NCI-H2107 treated with DMSO at 0.1 percent for 48 hours (cell line): ENCODE data around the gene IL16.
"Not testable (repeated sequence)": the region's sequence is repeated elsewhere in the genome, so short reads cannot be mapped to it uniquely, and the experiment has no call there.

Experiments
- DNase-seq: peaks from one replicate; lab custom pipeline; 2025; ENCODE audit not compliant: unreplicated experiment; lab: John Stamatoyannopoulos, UW

Gene IL16

DNA sequence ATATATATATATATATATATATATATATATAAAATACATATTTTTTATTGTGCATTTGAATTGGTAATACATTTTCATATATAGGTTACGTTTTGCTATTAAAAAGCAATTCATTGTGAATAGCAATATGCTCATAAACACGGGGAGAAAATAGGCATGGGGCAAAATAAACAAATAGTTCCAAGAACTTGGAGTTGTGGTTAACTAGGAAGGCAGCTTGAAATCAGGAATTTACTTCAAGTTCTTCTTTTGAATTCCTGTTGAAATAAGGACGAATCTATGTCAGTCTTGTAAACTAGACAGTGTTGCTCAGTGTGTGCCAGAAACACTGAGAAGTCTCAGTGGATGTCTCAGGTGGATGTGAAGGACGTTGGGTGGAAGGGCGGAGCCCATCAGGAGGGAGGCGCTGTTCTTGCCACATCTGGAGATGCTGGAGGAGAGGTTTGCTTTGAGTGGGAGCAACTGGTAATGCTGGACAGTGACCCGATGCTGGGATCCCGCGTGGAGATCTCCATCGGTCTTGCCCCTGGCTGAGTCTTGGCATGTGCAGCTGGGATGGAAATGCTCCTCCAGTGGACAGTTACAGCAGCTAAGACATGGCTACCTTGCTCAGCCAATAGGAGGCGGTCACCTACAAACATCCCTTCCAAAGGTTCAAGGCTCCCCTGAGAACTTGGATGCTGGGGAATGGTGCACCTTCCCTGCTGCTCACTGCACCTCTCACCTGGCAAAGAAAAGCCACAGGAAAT is 2.5 kb downstream of the IL16 start:
- no peak for DNase-seq

DNA sequence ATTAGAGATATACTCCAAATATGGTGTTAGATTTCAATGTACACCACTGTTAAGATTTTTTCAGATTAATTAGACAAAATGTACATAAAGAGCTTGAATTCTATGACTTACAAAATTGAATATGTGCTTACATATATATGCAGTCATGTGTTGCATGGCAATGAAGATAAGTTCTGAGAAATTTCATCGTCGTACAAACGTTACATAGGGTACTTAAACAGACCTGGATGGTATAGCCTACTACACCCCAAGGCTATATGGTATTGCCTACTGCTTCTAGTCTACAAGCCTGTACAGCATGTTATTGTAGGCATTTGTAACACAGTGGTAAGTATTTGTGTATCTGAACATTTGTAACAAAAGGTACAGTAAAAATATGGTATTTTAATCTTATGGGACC is 9.3 kb downstream of the IL16 start:
- no peak for DNase-seq

DNA sequence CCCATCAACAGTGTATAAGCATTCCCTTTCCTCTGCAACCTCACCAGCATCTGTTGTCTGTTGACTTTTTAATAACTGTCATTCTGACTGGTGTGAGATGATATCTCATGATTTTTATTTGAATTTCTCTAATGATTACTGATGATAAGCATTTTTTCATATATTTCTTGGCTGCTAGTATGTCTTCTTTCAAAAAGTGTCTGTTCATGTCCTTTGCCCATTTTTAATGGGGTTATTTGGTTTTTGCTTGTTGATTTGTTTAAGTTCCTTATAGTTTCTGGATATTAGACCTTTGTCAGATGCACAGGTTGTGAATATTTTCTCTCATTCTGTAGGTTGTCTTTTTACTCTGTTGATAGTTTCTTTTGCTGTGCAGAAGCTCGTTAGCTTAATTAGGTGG is 11.3 kb downstream of the IL16 start:
- not testable (repeated sequence) for DNase-seq

DNA sequence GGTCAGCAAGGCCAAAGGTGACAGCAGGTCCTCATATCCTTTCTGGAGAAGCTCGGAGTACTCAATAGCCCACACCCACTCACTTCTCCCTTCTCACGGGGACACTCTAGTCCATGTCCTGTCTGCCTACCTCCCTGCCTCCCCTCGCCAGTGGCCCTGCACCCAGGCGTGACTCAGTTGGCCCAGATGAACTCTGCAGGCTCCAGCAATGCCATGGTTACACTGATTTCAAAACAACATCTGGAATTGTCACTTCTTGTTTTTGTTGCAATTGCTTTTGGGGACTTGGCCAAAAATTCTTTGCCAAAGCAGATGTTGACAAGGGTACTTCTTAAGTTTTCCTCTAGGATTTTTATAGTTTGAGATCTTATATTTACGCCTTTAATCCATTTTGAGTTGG is 13.0 kb downstream of the IL16 start:
- no peak for DNase-seq

DNA sequence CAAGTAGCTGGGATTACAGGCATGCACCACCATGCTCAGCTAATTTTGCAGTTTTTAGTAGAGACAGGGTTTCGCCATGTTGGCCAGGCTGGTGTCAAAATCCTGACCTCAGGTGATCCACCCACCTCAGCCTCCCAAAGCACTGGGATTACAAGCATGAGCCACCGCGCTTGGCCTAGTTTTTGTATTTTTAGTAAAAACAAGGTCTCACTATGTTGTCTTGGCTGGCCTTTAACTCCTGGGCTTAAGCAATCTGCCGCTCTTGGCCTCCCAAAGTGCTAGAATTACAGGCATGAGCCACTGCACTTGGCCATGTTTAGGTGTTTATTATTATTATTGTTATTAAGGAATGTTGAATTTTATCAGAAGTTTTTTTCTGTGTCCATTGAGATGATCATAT is 14.7 kb downstream of the IL16 start:
- no peak for DNase-seq

DNA sequence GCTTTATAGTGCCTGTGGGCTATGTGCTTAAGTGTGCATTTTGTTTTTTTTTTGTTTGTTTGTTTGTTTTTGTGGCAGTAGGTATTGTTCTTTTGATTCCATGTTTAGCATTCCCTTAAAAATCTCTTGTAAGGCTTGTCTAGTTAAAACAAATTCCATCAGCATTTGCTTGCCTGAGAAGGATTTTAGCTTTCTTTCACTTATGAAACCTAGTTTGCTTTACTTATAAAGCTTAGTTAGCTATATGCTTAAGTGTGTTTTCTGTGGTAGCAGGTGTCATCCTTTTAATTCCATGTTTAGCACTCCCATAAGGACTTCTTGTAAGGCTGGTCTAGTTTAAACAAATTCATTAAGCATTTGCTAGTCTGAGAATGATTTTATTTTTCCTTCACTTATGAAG is 17.3 kb downstream of the IL16 start:
- no peak for DNase-seq

DNA sequence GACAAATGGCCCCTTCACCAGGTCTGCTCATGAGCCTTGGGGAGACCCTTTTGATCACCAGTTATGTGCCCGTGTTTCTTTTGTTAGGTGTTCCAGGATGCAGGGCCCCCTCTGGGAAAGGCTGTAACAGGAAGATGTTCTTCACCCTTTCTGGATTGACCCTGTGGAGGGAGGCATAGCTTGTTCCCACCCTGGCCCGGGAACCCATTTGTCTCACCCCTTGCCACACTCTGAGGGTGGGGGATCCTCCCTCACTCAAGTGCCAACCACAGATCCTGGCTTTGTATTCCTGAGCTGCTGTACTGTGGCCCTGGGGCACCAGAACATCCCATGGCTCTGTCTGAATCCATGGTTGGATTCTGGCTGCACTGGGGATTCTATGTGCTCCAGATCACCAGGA is 18.9 kb downstream of the IL16 start:
- no peak for DNase-seq

DNA sequence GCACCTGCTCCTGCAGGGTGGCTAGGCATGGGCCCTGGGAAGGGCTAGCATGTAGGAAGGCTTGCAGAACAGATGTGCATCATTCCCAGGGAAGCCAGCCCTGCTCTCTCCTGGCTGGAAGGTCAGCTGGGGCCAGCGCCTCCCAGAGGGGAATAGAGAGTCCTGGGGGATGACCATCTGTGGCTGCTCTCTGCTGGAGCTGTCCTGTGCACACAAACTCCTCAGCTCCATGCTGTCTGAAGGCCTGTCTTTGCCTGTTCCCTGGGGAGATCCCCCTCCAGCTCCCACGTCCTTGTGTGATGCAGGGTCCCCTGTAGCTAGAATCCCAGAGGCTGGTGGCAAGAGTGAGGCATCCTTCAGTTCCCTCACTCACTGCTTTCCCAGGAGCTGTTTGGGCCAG is 19.3 kb downstream of the IL16 start:
- no peak for DNase-seq

DNA sequence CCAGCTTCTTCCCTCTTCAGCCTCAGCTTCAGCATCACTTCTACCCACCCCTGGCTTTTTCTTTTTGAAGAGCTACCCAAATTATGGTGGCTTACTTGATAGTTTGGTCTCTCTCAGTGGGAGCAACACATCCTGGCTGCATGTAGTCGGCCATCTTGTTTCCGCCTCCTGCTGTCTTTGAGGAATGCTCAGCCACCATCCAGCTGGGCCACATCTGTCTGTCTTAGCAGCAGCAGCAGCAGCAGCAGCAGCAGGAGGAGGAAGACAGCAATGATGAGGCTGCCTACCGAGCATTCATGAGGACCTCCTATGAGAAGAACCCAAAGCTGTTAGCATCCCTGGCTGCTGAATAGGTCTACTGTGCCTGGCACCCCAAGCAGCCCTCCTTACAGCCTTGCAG is 19.7 kb downstream of the IL16 start:
- no peak for DNase-seq

DNA sequence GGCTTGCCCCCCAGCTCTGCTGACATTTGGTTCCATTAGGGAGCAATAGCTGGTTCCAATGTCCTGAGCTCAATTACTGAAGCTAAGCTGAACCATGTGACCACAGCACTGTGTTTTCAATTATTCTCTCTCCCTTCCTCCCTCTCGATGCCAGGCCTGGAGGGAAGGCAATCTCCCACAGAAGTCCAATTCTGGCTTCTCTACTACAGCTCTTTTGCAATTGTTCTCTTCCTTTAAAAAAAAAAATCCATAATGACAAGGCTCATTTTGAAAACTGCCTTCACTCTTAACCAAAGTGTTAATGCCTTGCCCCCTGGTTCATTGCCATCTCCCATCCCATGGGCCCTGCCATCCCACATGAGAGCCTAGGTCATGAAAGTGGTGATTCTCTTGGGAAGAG is 24.8 kb downstream of the IL16 start:
- DNase-seq, result no peak

DNA sequence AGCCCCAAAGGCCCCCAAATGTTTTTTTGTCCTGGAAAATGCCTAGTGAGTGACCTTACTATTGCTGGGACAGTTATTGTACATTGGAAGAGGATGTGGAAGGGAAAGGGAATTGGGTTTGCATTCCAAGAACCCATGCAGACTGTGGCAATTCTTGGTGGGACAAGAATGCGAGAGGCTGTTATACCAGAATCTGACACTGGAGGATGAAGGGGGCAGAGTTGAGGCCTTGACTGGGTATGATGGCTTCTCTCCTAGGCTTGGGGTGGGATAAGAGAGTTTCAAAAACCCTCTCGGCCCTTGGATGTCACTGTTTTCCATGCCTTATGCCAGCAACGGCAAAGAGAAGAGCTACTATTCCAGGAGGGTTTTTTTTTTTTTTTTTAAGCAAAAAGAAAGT is 25.3 kb downstream of the IL16 start:
- no peak for DNase-seq

DNA sequence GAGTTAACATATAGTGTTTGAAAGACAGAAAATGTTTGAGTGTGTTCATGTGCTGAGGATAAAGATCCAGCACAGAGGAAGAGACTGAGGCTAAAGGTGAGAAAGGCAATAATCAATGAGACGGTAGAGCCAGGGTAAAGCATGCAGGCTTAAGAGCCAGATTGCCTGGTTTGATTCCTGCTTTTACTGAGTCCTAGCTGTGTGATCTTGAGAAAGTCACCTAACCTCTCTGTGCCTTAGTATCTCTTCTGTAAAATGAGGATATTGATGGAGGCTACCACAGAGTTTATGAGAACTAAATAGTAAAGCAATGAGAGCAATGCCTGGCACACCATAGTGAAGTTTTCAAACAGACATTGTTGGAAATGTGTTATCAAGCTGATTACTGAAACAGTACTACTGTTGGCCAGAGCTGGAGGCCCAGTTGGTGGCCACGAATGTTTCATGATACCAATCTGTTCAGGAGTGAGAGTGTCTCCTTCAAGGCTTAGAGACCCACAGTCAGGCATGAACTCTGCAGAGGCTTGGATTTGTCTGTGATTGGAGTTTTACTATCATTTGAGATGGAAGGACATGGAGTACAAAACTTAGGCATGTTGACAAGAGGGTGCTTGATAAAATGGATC is 26.8 kb downstream of the IL16 start:
- no peak for DNase-seq

DNA sequence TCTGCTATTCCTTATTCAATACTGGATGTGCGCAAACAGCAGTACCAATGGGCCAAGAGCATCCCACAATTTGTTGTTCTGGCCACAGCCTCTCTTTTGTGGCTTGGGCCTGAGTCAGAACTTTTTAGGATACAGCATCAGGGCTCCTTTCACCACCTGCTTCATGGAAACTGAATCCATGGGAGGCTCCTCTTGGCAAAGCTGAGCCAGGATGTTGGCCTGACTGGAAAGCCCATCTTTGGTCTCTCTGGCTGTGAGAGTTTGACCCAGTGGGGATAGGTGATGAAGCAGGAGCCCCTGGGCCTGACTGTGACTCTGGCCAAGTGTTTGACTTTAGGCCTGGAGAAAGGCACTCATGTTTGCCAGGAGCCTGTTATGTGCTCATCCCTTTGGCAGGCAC is 27.6 kb downstream of the IL16 start:
- no peak for DNase-seq

DNA sequence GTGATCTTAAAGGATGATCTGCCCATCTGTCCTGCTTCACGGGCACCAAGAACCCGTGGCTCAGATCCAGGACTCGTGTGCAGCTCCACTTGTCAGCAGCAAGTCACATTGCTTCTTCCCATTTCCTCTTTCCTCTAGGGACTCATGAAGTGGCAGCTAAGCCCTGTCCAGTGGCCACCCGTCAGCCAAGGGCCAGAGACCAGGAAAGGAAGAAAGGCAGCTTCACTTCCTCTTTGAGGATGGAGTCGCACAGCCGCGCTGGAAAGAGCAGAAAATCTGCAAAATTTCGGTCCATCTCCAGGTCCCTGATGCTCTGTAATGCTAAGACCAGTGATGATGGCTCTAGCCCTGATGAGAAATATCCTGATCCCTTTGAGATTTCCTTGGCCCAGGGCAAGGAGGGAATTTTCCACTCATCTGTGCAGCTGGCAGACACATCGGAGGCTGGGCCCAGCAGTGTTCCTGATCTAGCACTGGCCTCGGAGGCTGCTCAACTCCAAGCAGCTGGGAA is 28.5 kb downstream of the IL16 start:
- no peak for DNase-seq

DNA sequence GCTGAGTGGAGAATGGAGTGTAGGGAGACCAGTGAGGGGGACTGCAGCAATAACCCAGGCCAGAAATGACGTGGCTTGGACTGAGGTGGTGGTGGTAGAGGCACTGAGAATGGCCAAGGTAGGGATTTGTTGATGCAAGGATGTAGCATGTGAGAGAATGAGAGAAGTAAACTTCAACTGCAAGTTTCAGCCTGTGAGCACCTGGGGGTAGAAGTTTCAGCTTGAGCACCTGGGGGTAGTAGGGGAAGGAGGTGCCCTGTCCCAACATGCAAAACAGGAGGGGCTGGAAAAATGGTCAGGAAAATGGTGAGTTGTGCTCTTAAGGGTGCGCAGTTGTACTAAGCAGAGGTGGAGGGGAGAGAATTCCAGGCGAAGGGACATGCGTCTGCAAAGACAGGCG is 31.0 kb downstream of the IL16 start:
- no peak for DNase-seq

DNA sequence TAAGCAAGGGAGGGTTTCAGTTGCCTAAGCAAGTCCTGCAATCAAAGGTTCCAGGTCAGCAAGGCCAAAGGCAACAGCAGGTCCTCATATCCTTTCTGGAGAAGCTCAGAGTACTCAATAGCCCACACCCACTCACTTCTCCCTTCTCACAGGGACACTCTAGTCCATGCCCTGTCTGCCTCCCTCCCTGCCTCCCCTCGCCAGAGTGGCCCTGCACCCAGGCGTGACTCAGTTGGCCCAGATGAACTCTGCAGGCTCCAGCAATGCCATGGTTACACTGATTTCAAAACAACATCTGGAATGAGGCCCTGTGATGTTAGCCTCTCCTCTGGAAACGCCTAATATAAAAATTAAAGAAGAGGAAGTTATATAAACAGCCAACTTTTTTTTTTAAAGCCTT is 32.9 kb downstream of the IL16 start:
- no peak for DNase-seq

DNA sequence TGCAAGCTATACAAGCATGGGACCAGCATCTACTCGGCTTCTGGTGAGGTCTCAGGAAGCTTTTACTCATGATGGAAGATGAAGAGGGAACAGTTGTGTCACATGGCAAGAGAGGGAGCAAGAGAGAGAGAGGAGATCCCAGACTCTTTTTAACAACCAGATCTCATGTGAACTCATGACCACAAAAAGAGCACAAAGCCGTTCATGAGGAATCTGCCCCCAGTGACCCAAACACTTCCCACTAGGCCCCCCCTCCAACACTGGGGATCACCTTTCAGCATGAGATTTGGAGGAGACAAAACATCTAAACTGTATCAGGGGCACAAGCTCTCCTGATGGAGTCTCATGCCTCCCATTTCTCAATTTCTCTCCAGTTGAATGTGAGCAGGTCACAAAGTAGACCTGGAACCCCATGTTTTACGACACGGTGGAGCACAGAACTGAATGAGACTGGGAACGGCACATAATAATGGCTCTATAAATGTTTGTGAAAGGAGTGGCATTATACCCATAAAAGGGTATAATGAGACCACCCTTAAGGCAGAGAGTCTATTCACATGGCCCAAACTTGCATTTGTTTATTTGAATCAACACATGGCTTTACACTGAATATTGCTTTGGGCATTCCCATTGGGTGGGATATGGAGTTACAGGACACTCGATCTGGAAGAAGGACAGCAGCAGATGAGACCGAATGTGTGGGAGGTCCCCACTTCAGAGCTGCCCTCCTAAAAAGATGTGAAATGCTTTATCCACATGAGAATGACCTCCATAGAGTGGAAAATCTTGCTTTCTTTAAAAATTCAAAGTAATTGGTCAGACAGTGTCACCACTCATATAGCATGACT is 38.8 kb downstream of the IL16 start:
- DNase-seq, result no peak

DNA sequence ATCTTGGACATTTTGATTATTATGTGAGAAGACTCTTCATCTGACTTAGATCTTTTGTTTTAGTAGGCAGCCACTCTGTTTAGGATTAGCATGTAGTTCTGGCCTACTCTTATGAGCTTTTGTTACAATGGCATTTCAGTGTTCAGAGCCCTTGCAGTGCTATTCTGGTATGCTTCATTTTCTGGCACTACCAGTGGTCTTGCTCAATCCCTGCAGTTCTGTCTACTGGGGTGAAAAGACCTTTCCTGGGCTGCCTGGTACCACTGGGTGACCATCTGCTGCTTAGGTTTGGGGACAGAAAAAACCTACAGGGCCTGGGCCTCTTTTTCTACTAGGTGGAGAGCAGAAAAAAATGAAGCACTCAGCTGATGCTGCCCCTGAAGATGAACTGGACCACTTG is 42.5 kb downstream of the IL16 start:
- DNase-seq, result no peak

DNA sequence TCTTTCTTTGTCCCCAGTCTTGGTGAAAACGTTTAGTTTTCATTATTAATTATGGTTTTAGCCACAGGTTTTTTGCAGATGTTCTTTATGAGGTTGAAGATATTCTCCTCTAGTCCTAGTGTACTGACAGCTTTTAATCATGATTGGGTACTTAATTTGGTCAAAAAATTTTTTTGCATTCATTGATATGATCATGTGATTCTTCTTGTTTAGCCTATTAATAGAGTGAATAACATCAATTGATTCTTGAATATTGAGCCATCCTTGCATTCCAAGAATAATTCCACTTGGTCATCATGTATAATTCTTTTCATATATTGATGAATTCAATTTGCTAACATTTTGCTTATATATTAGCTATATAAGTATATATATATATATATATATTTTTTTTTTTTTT is 46.1 kb downstream of the IL16 start:
- no peak for DNase-seq

DNA sequence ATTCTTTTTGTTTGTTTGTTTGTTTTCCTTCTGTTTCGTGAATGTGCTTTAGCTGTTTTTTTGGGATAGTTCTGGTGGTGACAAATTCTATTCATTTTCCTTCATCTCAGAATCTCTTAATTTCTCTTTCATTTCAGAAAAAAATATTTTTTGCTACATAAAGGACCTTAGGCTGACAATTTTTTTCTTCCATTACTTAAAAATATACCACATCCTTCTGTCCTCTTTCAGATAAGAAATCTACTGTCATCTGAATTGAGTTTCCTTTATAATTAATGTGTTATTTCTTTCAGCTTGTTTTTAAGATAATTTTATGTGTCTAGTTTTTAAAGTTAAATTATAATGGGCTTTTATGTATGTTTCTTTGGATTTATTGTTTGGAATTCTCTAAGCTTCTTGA is 47.6 kb downstream of the IL16 start:
- no peak for DNase-seq

DNA sequence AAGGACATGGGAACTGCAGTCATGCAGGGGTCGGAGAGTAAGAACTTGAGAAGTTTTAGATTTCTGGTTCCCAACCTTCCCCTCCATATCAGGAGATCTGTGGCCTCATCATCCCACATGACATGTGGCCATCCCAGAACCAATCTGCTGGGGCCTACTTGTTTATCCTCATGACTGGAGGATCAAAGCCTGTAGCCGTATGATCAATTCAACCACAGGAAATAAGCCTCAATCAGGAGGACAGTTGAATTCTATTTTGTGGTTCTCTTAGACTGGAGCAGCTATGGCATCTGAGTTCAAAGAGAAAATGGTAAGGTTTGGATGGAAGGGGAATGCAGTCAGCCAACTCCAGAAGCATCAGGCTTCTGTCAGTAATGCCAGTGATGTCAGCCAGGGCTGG is 57.2 kb downstream of the IL16 start:
- no peak for DNase-seq
